ENCODE data around the gene IL9R. TPM values are rescaled to one million over a fixed set of nuclear protein-coding genes. Genes with fewer than 3 reads are reported as not detected.

IL9R gene
- total and polyA plus RNA-seq, 9 of the 15 experiments (the other 6 are each of a cell fraction or from before 2014, with no cell fraction given): 0.58 to 2.7 (median 1.6) TPM

DNA sequence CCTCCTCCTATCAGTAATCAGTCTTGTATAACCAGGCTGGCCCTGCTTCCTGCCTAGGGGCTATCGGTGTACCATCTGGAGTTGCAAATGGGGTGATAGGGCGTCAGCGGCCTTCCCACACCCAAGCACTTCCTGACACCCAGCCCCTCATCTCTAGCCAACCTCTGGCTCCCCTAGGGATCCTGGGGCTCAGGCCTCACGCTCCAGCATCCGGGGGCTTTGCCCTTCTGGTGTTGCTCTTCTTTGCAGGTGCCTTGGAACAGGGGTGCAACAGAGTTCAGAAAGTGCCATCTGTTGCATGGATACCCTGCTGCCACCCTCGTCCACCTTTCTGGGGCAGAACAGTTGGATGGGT is 4.1 kb downstream of the IL9R start (continued):
- TF ChIP-seq E2F6 (IDR thresholded peaks at IDR 0.05; ENCODE audit: borderline replicate concordance in 1 of 2, extremely low read depth in 1 of 2, insufficient read depth in 1 of 2, insufficient read length in 1 of 2, low read depth in 1 of 2, low read length in 1 of 2, poor library complexity in 1 of 2, severe bottlenecking in 1 of 2): no peak
- TF ChIP-seq MAZ (CRISPR knock-in tag; conservative IDR thresholded peaks at IDR 0.05 in 1 of 2, IDR thresholded peaks at IDR 0.05 in 1 of 2): no peak
- TF ChIP-seq CBFB (CRISPR knock-in tag; IDR thresholded peaks at IDR 0.05): no peak
- TF ChIP-seq DACH1 (IDR thresholded peaks at IDR 0.05; ENCODE audit: partially characterized antibody): no peak
- no peak for TF ChIP-seq MEF2A (IDR thresholded peaks at IDR 0.05; ENCODE audit: control insufficient read depth, low read depth, low read length)
- TF ChIP-seq ELF2 (CRISPR knock-in tag; IDR thresholded peaks at IDR 0.05): peak; percentile 40; the same call in 1 of the 2 replicates
- TF ChIP-seq CBFA2T2 (conservative IDR thresholded peaks at IDR 0.05): peak; percentile 64
- TF ChIP-seq, protein P1, sequence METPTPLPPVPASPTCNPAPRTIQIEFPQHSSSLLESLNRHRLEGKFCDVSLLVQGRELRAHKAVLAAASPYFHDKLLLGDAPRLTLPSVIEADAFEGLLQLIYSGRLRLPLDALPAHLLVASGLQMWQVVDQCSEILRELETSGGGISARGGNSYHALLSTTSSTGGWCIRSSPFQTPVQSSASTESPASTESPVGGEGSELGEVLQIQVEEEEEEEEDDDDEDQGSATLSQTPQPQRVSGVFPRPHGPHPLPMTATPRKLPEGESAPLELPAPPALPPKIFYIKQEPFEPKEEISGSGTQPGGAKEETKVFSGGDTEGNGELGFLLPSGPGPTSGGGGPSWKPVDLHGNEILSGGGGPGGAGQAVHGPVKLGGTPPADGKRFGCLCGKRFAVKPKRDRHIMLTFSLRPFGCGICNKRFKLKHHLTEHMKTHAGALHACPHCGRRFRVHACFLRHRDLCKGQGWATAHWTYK (CRISPR knock-in tag; IDR thresholded peaks at IDR 0.05): no peak
- peak; percentile 76; the same call in 1 of the 2 replicates for TF ChIP-seq SREBF1 (IDR thresholded peaks at IDR 0.05; ENCODE audit: borderline replicate concordance, low read depth, low read length)
- no peak for TF ChIP-seq ZBTB12 (CRISPR knock-in tag; IDR thresholded peaks at IDR 0.05)
- TF ChIP-seq SAFB (IDR thresholded peaks at IDR 0.05; ENCODE audit: borderline replicate concordance, low read depth, low read length): no peak
- peak; percentile 73 for TF ChIP-seq NCOR1 (IDR thresholded peaks at IDR 0.05)
- 0 out of 2 replicates have a peak, but pooled peaks have one; percentile 21 for TF ChIP-seq NFIC (IDR thresholded peaks at IDR 0.05)
